A673 (cell line): ENCODE data around the gene PRR12. TPM values are rescaled to one million over a fixed set of nuclear protein-coding genes. Genes with fewer than 3 reads are reported as not detected.
A peak's percentile ranks its signal among the peaks of the same experiment; 100 is the strongest.

Experiments
- BruUV-seq: library from RNA; stranded (reverse); fragments of 400-500 nt; replicated peaks from 2 replicates; lab custom pipeline; 2021; lab: Mats Ljungman, UMichigan
- CTCF ChIA-PET: fragments of 300-600 bp; sonication (Branson Sonifier 250); formaldehyde crosslinking; loops from one replicate; lab custom pipeline; 2022; ENCODE audit warnings: antibody characterized with exemption; lab: Charles Lee
- POLR2A ChIA-PET: fragments of 300-600 bp; sonication (Branson Sonifier 250); formaldehyde crosslinking; loops from one replicate; lab custom pipeline; 2022; ENCODE audit warnings: antibody characterized with exemption; ENCODE audit not compliant: low non-redundant PET; lab: Charles Lee
- DNase-seq: peaks from one replicate; pipeline ENCODE4 v3.0.0-alpha.2; 2015; ENCODE audit warnings: low spot score
- H3K27ac ChIP-seq: fragments of 200-600 bp; sonication (generic); 2 replicates; pipeline ENCODE4 v1.5.1; 2016; ENCODE audit warnings: mixed run types, low read depth, mild to moderate bottlenecking, mixed read lengths, antibody characterized with exemption, low read length; ENCODE audit not compliant: poor library complexity, severe bottlenecking
- H3K27me3 ChIP-seq: fragments of 200-600 bp; sonication (generic); replicated peaks from 2 replicates; pipeline ENCODE4 v1.6.1; 2017; ENCODE audit warnings: mixed run types, low read depth, mild to moderate bottlenecking, mixed read lengths, antibody characterized with exemption, low read length; ENCODE audit not compliant: insufficient read depth, poor library complexity
- H3K36me3 ChIP-seq: fragments of 200-600 bp; sonication (generic); 2 replicates; pipeline ENCODE4 v1.6.1; 2016; ENCODE audit warnings: mixed run types, mild to moderate bottlenecking, mixed read lengths, antibody characterized with exemption, low read length; ENCODE audit not compliant: insufficient read depth, poor library complexity, severe bottlenecking
- H3K4me1 ChIP-seq: fragments of 200-600 bp; sonication (generic); 2 replicates; pipeline ENCODE4 v1.6.1; 2017; ENCODE audit warnings: mixed run types, mild to moderate bottlenecking, mixed read lengths, antibody characterized with exemption, low read length; ENCODE audit not compliant: insufficient read depth, poor library complexity, severe bottlenecking
- H3K4me3 ChIP-seq: fragments of 200-600 bp; sonication (generic); 2 replicates; pipeline ENCODE4 v1.5.1; 2016; ENCODE audit warnings: low read depth, mixed run types, mild to moderate bottlenecking, mixed read lengths, low read length; ENCODE audit not compliant: poor library complexity, severe bottlenecking
- H3K9me3 ChIP-seq: fragments of 200-600 bp; sonication (generic); 2 replicates; pipeline ENCODE4 v1.6.1; 2016; ENCODE audit warnings: mixed run types, low read depth, mild to moderate bottlenecking, mixed read lengths, antibody characterized with exemption, low read length; ENCODE audit not compliant: poor library complexity, severe bottlenecking
- CTCF ChIP-seq: fragments of 300-800, 200-600 bp; sonication (generic); conservative IDR thresholded peaks from 2 replicates; pipeline ENCODE4 v1.5.1; 2017; ENCODE audit warnings: low read depth, mild to moderate bottlenecking, antibody characterized with exemption, low read length, moderate library complexity, mixed read lengths
- EZH2 ChIP-seq: fragments of 200-600 bp; sonication (generic); IDR thresholded peaks from 2 replicates; pipeline ENCODE4 v1.6.1; 2017; ENCODE audit warnings: borderline replicate concordance, low read depth, mild to moderate bottlenecking, mixed read lengths, antibody characterized with exemption, low read length; ENCODE audit not compliant: poor library complexity, severe bottlenecking
- intact Hi-C: fragments of 100-400 bp; cut with micrococcal nuclease; formaldehyde crosslinking; loops from one replicate; pipeline ENCODE4 v1.10.0; 2022; ENCODE audit not compliant: unreplicated experiment
- total RNA-seq: library from RNA; stranded (reverse); gene quantifications from 2 replicates; pipeline ENCODE4 v1.2.3, GENCODE V29; 2021

The PRR12 gene
- total RNA-seq, 1 experiment from 2014 or later: 54.0 TPM

GRCh38 chr19:49591731-49592485 is 926 bp downstream of the PRR12 start:
- TF ChIP-seq EZH2 (no peak), CTCF (no peak)
- CTCF ChIA-PET: no interaction called here
- BruUV-seq: TSS peak; percentile 17
- intact Hi-C loops: loop anchor here (2.0 to 5.0 kb wide), 3 partner anchors 49 to 220 kb away; partner anchors contain the start of genes FUZ, PRMT1 and RRAS
- H3K27me3 ChIP-seq: no peaks in the 10 kb centered on the region
- POLR2A ChIA-PET: no interaction called here
- no peaks in the 10 kb centered on the region for H3K9me3 ChIP-seq
- peaks cover 7% of the 10 kb centered on the region for H3K4me1 ChIP-seq
- H3K27ac ChIP-seq: peak overlapping the region; percentile 92
- peak overlapping the region; percentile 80 for H3K4me3 ChIP-seq
- peak; percentile 74 for DNase-seq
- H3K36me3 ChIP-seq: peaks cover 32% of the 10 kb centered on the region

GRCh38 chr19:49592486-49593232 is 1.7 kb downstream of the PRR12 start:
- Histone ChIP-seq H3K36me3 (peaks cover 39% of the 10 kb centered on the region), H3K9me3 (no peaks in the 10 kb centered on the region), H3K4me3 (peak overlapping the region; percentile 80), H3K27me3 (no peaks in the 10 kb centered on the region), H3K27ac (peak overlapping the region; percentile 92), H3K4me1 (peaks cover 7% of the 10 kb centered on the region)
- intact Hi-C loops: loop anchor here (2.0 to 5.0 kb wide), 3 partner anchors 48 to 220 kb away; partner anchors contain the start of genes FUZ, PRMT1 and RRAS
- TF ChIP-seq EZH2 (no peak), CTCF (no peak)
- no TSS peak for BruUV-seq
- ChIA-PET CTCF (interaction anchor here (0.6 to 0.9 kb wide), 2 partner anchors 22 to 46 kb away, joined by 3 read pairs; no protein-coding TSS in a partner anchor), POLR2A (interaction anchor here (0.6 to 0.8 kb wide), 3 partner anchors 18 to 65 kb away, joined by 3 to 9 read pairs (median 5); partner anchors contain the start of genes RCN3 and RRAS)
- DNase-seq: peak; percentile 67
